IMR-90 (cell line): ENCODE data around the gene RASSF4.

ENCODE experiments used
- BHLHE40 ChIP-seq: fragments of 150-350 bp; IDR thresholded peaks from 2 replicates; pipeline ENCODE4 v1.6.1; 2016; ENCODE audit warnings: mild to moderate bottlenecking, low read depth, low read length
- CTCF ChIP-seq: conservative IDR thresholded peaks from 2 replicates; pipeline ENCODE4 v1.5.1; 2012; ENCODE audit warnings: mild to moderate bottlenecking, low read depth, low read length, improper control_type of control experiment
- POLR2A ChIP-seq: IDR thresholded peaks from 2 replicates; pipeline ENCODE4 v1.6.1; 2012; ENCODE audit warnings: mild to moderate bottlenecking, low read depth, low read length
- RAD21 ChIP-seq: IDR thresholded peaks from 2 replicates; pipeline ENCODE4 v1.6.1; 2012; ENCODE audit warnings: low read length, improper control_type of control experiment
- RFX5 ChIP-seq: IDR thresholded peaks from 2 replicates; pipeline ENCODE4 v1.8.0; 2012; ENCODE audit warnings: low read depth, mild to moderate bottlenecking, low read length, moderate library complexity

DNA sequence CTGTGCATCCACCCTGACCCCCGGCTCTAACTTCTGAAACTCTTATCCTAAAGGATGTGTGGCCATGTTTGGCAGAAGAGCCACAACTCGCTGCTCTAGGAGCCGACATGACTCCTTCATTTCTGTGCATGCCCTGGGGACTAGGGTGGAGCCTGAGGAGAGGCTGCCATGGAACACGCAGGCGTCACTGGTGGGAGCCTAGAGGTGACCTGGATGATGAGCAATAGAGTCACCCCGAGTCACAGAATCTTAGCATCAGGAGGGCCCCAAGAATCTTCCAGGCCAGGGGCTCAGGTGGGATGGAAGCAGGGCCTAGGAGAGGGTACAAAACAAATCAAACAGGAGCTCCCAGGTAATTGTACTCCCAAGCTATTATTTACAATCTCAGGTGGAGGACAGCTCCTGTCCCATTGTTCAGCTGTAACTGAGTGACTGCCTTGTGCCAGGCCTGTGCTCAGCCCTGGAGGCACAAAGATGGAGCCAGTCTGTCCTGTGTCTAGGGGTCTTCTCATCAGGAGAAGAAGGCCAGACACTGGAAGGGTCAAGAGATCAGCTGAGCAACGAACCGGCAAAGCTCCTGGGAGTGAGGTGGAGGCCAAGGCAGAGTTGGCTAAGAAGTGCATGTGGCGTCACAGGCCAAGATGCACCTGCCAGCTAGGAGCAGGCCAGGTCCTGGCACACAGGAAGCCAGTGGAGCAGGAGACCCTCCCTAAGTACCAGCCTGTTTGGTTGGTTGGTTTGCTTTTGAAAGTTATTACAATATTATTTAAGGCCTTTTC lies 35.3 kb downstream of the RASSF4 start:
- TF ChIP-seq CTCF (no peak), RFX5 (no peak), BHLHE40 (no peak), RAD21 (no peak), POLR2A (no peak)
